Motor neuron (in vitro differentiated cells): ENCODE results near the gene PARL. TPM values are rescaled to one million over a fixed set of nuclear protein-coding genes. Genes with fewer than 3 reads are reported as not detected.

Experiments used
- ATAC-seq, 8 experiments: fragments of 200-7000 bp; cut with Tn5 transposase; replicated peaks in 6 of 8; 2 replicates each; pipeline ENCODE4 v1.8.0; 2021; ENCODE audit warnings: mild to moderate bottlenecking in 8 of 8, moderate library complexity in 8 of 8
- H3K27ac ChIP-seq, 2 donors: fragments of 250-450 bp; sonication (Bioruptor Pico); 2 replicates each; pipeline ENCODE4 v1.9.0; 2021; ENCODE audit warnings: antibody characterized with exemption in 2 of 2, mild to moderate bottlenecking in 2 of 2, moderate library complexity in 1 of 2
- H3K4me1 ChIP-seq, 2 donors: fragments of 250-450 bp; sonication (Bioruptor Pico); replicated peaks in 1 of 2; 2 replicates each; pipeline ENCODE4 v1.6.1; 2021; ENCODE audit warnings: antibody characterized with exemption in 2 of 2, mild to moderate bottlenecking in 2 of 2, moderate library complexity in 1 of 2
- H3K4me3 ChIP-seq, 5 donors: fragments of 250-450 bp; sonication (Bioruptor Pico); 2 replicates each; pipeline ENCODE4 v1.9.0; 2021; ENCODE audit warnings: antibody characterized with exemption in 5 of 5, mild to moderate bottlenecking in 5 of 5, moderate library complexity in 4 of 5
- WGBS, 10 experiments: fragments of 450-650 bp; shearing (Covaris generic); methylation state at CpG; one replicate each; pipeline ENCODE4 v1.0.0; 2022; 5-methylcytosine and 5-hydroxymethylcytosine counted together
- in situ Hi-C, 9 experiments: fragments of 400-800 bp; cut with MboI; loops; one replicate each; pipeline ENCODE4 v1.15.0; 2021; ENCODE audit warnings: low sequenced_read_pairs in 9 of 9, low pct_unique_long_range_greater_than_20kb in 2 of 9; ENCODE audit not compliant: unreplicated experiment in 9 of 9
- total RNA-seq, 8 experiments: library from RNA; unstranded; fragments of 300-600 nt; gene quantifications; 2 replicates each; pipeline versions ENCODE4 v1.2.3 to v1.2.4, GENCODE V29; 2022

Gene PARL
- total RNA-seq, 8 experiments from 2014 or later = 33.7 to 68.8 (median 47.3) TPM

DNA sequence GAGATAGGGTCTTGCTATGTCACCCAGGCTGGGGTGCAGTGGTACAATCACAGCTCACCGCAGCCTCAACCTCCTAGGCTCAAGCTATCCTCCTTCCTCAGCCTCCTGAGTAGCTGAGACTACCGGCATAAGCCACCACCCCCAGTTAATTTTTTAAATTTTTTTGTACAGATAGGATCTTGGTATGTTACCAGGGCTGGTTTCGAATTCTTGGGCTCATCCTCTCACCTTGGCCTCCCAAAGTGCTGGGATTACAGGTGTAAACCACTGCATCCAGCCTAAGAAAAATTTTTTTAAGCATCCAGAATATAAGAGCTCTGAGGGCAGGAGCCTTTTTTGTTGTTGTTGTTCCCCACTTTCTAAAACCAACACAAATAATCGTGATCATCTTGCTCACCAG, 44.9 kb downstream of the PARL start:
- no peak for ATAC-seq
- in situ Hi-C loops = no loop called here
- H3K4me3 ChIP-seq = no peak overlapping the region
- no peak overlapping the region for H3K27ac ChIP-seq
- no peaks in the 10 kb centered on the region for H3K4me1 ChIP-seq
- WGBS, 10 experiments = 80 to 100% (median 98%) methylated on average over 1 to 4 of the region's 4 CpGs; no CpG with 5 or more reads in 2 of the 10 experiments

DNA sequence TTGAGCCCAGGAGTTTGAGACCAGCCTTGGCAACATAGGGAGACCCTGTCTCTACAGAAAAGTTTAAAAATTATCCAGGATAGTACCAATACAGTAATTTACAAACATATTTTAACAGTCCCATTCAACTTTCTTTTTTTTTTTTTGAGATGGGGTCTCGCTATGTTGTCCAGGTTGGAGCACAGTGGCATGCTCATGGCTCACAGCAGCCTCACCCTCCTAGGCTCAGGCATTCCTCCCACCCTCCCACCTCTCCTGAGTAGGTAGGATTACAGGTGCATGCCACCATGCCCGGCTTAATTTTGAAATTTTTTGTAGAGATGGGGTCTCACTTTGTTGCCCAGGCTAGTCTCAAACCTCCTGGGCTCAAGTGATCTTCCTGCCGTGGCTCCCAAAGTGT, 46.8 kb downstream of the PARL start:
- ATAC-seq = no peak
- no peak overlapping the region for H3K4me3 ChIP-seq
- in situ Hi-C loops = no loop called here
- WGBS, 10 experiments = 71 to 100% (median 100%) methylated on average over 1 to 2 of the region's 3 CpGs; no CpG with 5 or more reads in 5 of the 10 experiments
- no peak overlapping the region for H3K27ac ChIP-seq
- H3K4me1 ChIP-seq = peaks cover 12 to 14% of the 10 kb centered on the region in 2 donors

GRCh38 chr3:183837390-183837789, 47.3 kb downstream of the PARL start:
- no peak overlapping the region for H3K4me3 ChIP-seq
- ATAC-seq = no peak
- WGBS, 10 experiments = 70 to 100% (median 90%) methylated on average over 1 to 9 of the region's 9 CpGs; no CpG with 5 or more reads in 3 of the 10 experiments
- no peak overlapping the region for H3K27ac ChIP-seq
- peaks cover 14 to 17% of the 10 kb centered on the region in 2 donors for H3K4me1 ChIP-seq
- in situ Hi-C loops = no loop called here

- Histone ChIP-seq H3K4me3 (no peak overlapping the region), H3K4me1 (peaks cover 14 to 17% of the 10 kb centered on the region in 2 donors), H3K27ac (no peak overlapping the region)
- ATAC-seq = peak in 3 of 8 experiments; percentile 24 to 67 (median 37)
- WGBS, 10 experiments = 41 to 93% (median 70%) methylated on average over 1 to 4 of the region's 6 CpGs; no CpG with 5 or more reads in 4 of the 10 experiments
- in situ Hi-C loops = no loop called here
These were observed 51.2 kb downstream of the PARL start for GRCh38 chr3:183833516-183833915.

- 85 to 100% (median 92%) methylated on average over 1 to 9 of the region's 9 CpGs; no CpG with 5 or more reads in 5 of the 10 experiments for WGBS, 10 experiments
- Histone ChIP-seq H3K27ac (no peak overlapping the region), H3K4me3 (no peak overlapping the region), H3K4me1 (peaks cover 23 to 25% of the 10 kb centered on the region in 2 donors)
- in situ Hi-C loops = no loop called here
- no peak for ATAC-seq
These were observed 54.5 kb downstream of the PARL start for GRCh38 chr3:183830187-183830586.

DNA sequence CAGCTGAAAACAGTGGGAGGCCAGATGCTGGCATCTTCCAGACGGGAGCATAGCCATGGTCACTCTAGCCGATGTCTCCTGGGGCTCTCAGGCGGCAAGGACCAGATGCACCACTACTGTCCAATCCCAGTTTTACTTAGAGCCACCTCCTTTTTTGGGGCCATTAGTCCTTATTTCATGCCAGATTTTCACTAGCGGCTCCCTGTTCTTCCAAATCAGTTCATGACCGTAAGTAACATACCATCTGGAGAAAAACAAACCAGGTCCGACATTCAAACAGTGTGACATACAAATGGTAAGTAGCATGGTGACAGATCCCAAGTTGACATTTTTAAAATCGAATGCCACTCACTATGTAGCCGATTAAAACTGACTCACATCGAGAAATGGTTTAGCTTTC, 55.2 kb downstream of the PARL start:
- Histone ChIP-seq H3K4me3 (no peak overlapping the region), H3K4me1 (peaks cover 23 to 25% of the 10 kb centered on the region in 2 donors), H3K27ac (no peak overlapping the region)
- WGBS, 10 experiments = 80 to 100% (median 92%) methylated on average over 1 to 5 of the region's 9 CpGs; no CpG with 5 or more reads in 2 of the 10 experiments
- ATAC-seq = no peak
- in situ Hi-C loops = no loop called here

DNA sequence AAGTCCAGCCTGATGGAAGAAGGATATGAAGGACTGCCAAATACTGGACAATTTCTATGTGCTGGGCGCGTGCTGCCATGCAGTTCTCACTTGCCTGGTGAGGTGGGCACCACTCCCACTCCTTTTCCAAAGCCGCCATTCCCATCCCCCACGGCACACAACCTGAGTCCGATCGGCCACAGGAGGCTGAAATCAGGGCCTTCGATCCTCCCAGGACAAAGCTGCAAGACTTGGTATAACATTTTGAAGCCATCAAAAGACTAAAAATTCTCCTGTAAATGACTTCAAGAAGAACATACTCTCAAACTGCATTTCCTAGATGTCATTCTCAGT, 56.2 kb downstream of the PARL start:
- ATAC-seq = no peak
- H3K4me3 ChIP-seq = no peak overlapping the region
- H3K27ac ChIP-seq = no peak overlapping the region
- H3K4me1 ChIP-seq = peaks cover 17 to 24% of the 10 kb centered on the region in 2 donors
- in situ Hi-C loops = no loop called here
- WGBS, 10 experiments = 17 to 100% (median 94%) methylated on average over 1 to 7 of the region's 7 CpGs; no CpG with 5 or more reads in 2 of the 10 experiments

DNA sequence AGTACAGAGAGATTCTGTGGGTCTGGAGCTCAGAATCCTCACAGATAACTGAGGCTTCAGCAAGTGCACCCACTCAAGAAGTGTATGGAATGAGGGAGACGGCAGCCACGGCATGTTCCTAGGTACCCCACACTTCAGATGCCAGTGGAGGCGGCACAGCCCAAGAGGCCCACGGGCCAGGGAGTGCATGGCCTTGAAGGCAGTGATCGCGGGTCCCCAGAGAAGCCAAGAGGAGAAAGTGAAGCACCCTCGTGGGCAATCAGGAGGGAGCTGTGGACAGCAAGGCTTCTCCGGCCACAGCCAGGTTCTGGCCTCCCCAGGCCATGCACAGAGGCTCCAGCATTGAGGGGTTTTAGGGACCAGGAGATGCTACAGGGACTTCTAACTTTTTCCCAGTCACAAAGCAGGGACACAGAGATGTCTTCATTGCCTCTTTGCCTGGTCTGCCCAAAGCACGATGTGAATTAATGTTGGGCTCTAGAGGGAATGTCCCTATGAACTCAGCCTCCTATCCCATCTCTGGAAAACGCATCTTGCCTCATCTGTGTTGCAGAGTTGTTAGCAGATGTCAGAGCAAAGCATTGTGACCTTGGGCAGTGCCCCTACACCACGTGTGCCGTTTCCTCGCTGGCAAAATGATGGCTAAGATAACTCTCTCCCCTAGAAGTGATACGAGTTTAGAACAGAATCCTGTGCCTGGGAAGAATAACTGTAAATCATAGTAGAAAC, 56.7 kb downstream of the PARL start:
- ATAC-seq = no peak
- Histone ChIP-seq H3K4me1 (peaks cover 11 to 19% of the 10 kb centered on the region in 2 donors), H3K27ac (no peak overlapping the region), H3K4me3 (no peak overlapping the region)
- WGBS, 10 experiments = 53 to 95% (median 90%) methylated on average over 2 to 10 of the region's 14 CpGs; no CpG with 5 or more reads in 3 of the 10 experiments
- in situ Hi-C loops = no loop called here

GRCh38 chr3:183826448-183827250, 58.0 kb downstream of the PARL start:
- H3K4me1 ChIP-seq = peaks cover 9 to 15% of the 10 kb centered on the region in 2 donors
- ATAC-seq = no peak
- WGBS, 10 experiments = 67 to 100% (median 86%) methylated on average over 2 to 8 of the region's 14 CpGs; no CpG with 5 or more reads in 2 of the 10 experiments
- in situ Hi-C loops = no loop called here
- H3K27ac ChIP-seq = no peak overlapping the region
- no peak overlapping the region for H3K4me3 ChIP-seq

- in situ Hi-C loops = no loop called here
- Histone ChIP-seq H3K4me3 (peak within 1 kb of the TSS; percentile 41 to 78 (median 50)), H3K4me1 (peaks cover 9 to 15% of the 10 kb centered on the region in 2 donors), H3K27ac (peak within 1 kb of the TSS in 1 of 2 donors; percentile 44)
- peak; percentile 68 to 88 (median 84) for ATAC-seq
- 13 to 50% (median 30%) methylated on average over 3 to 7 of the region's 69 CpGs; no CpG with 5 or more reads in 6 of the 10 experiments for WGBS, 10 experiments
These were observed 59.1 kb downstream of the PARL start, which contains the start of gene MAP6D1 for GRCh38 chr3:183825456-183826161. Gene MAP6D1 (minus strand): TSS chr3:183825577. CDS start chr3:183825547, 30 bp downstream.

- peaks cover 9 to 15% of the 10 kb centered on the region in 2 donors for H3K4me1 ChIP-seq
- peak; percentile 50 to 64 (median 58) for ATAC-seq
- in situ Hi-C loops = no loop called here
- peak overlapping the region; percentile 41 to 78 (median 50) for H3K4me3 ChIP-seq
- H3K27ac ChIP-seq = peak overlapping the region in 1 of 2 donors; percentile 44
- WGBS, 10 experiments = 0 to 5% (median 2%) methylated on average over 3 to 9 of the region's 88 CpGs; no CpG with 5 or more reads in 6 of the 10 experiments
These were observed 59.8 kb downstream of the PARL start for GRCh38 chr3:183824761-183825455.

DNA sequence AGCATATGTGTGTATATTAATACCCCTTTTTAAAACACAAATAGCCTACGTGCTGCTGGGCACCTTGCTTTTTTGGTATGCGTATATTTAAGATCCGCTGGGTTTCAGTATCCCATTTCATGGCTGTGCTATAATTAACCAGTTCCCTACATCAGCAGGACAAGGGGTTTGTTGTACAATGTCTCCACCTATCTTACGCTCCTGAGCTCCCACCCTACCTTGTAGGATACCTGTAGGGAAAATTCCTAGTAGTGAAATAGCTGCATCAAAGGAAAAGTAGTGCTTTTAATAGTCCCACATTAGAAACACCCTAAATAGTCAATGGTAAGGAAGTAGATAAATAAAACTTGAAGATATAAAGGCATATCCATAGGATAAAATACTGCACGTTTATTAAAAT, 60.7 kb downstream of the PARL start:
- peaks cover 9 to 15% of the 10 kb centered on the region in 2 donors for H3K4me1 ChIP-seq
- WGBS, 10 experiments = 0 to 81% (median 66%) methylated on average over 1 to 5 of the region's 5 CpGs; no CpG with 5 or more reads in 1 of the 10 experiments
- ATAC-seq = no peak
- in situ Hi-C loops = no loop called here
- no peak overlapping the region for H3K27ac ChIP-seq
- H3K4me3 ChIP-seq = peak overlapping the region in 2 of 5 donors; percentile 54 to 78
